Breast epithelium (tissue), 4 donors: ENCODE results near the gene MIS12. TPM values are rescaled to one million over a fixed set of nuclear protein-coding genes. Genes with fewer than 3 reads are reported as not detected.

Experiments
- DNase-seq, 2 donors: peaks; one replicate each; pipeline ENCODE4 v3.0.0-alpha.2; 2019; ENCODE audit warnings: low spot score in 2 of 2
- H3K27ac ChIP-seq, 2 donors: fragments of 200-600 bp; sonication (generic) in 1 of 2; one replicate each; pipeline ENCODE4 v1.5.1; 2016 to 2019; ENCODE audit warnings: mild to moderate bottlenecking in 1 of 2
- H3K27me3 ChIP-seq, 2 donors: fragments of 200-600 bp; sonication (generic) in 1 of 2; one replicate each; pipeline versions ENCODE4 v1.5.1 to v1.6.0; 2017 to 2019; ENCODE audit warnings: control low read depth in 1 of 2, mild to moderate bottlenecking in 1 of 2
- H3K36me3 ChIP-seq: fragments of 200-600 bp; one replicate; pipeline ENCODE4 v1.5.1; 2019
- H3K4me1 ChIP-seq, 2 donors: fragments of 200-600 bp; sonication (generic); one replicate each; pipeline ENCODE4 v1.5.1; 2016 to 2019; ENCODE audit warnings: control low read depth in 1 of 2
- H3K4me3 ChIP-seq, 3 donors: fragments of 200-600 bp; sonication (generic); 1 replicate in 2 of 3; 2 replicates in 1 of 3; pipeline ENCODE4 v1.5.1; 2016 to 2019; ENCODE audit warnings: mild to moderate bottlenecking in 3 of 3, moderate library complexity in 2 of 3
- H3K9me3 ChIP-seq, 2 donors: fragments of 200-600 bp; sonication (generic) in 1 of 2; one replicate each; pipeline ENCODE4 v1.5.1; 2016 to 2019; ENCODE audit warnings: control low read depth in 1 of 2
- POLR2A ChIP-seq: fragments of 450-650 bp; IDR thresholded peaks from one replicate; pipeline ENCODE4 v1.6.1; 2016; ENCODE audit warnings: antibody characterized with exemption, mild to moderate bottlenecking, moderate library complexity
- POLR2AphosphoS5 ChIP-seq, 3 donors: sonication (generic); formaldehyde crosslinking; IDR thresholded peaks; one replicate each; pipeline ENCODE4 v1.6.1; 2017; ENCODE audit warnings: antibody characterized with exemption in 3 of 3
- intact Hi-C: fragments of 100-400 bp; cut with DNase I; formaldehyde crosslinking; loops from one replicate; pipeline ENCODE4 v1.15.1; 2023; ENCODE audit warnings: low total_unique reads
- total RNA-seq, 3 donors: library from RNA; depleted of rRNA; stranded (reverse); fragments of >200 nt; gene quantifications; one replicate each; pipeline ENCODE4 v1.1.0, GENCODE V29; 2016
- TF ChIP-seq, protein P1 (sequence below), 3 donors: fragments of 450-650 bp; IDR thresholded peaks; one replicate each; pipeline ENCODE4 v1.5.1; 2016 to 2017; ENCODE audit warnings: antibody characterized with exemption in 3 of 3, mild to moderate bottlenecking in 3 of 3, moderate library complexity in 3 of 3

The MIS12 gene
- total RNA-seq, 3 donors from 2014 or later, result 12.3 to 16.5 (median 14.1) TPM

- Histone ChIP-seq H3K4me3 (peak overlapping the region; percentile 73 to 100 (median 98)), H3K4me1 (peaks cover 0 to 5% of the 10 kb centered on the region in 2 donors), H3K9me3 (no peaks in the 10 kb centered on the region), H3K27ac (no peak overlapping the region), H3K36me3 (no peaks in the 10 kb centered on the region), H3K27me3 (no peaks in the 10 kb centered on the region)
- no peak for DNase-seq
- intact Hi-C loops, result no loop called here
- TF ChIP-seq, protein P1, sequence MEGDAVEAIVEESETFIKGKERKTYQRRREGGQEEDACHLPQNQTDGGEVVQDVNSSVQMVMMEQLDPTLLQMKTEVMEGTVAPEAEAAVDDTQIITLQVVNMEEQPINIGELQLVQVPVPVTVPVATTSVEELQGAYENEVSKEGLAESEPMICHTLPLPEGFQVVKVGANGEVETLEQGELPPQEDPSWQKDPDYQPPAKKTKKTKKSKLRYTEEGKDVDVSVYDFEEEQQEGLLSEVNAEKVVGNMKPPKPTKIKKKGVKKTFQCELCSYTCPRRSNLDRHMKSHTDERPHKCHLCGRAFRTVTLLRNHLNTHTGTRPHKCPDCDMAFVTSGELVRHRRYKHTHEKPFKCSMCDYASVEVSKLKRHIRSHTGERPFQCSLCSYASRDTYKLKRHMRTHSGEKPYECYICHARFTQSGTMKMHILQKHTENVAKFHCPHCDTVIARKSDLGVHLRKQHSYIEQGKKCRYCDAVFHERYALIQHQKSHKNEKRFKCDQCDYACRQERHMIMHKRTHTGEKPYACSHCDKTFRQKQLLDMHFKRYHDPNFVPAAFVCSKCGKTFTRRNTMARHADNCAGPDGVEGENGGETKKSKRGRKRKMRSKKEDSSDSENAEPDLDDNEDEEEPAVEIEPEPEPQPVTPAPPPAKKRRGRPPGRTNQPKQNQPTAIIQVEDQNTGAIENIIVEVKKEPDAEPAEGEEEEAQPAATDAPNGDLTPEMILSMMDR (IDR thresholded peaks at IDR 0.05), result no peak
- TF ChIP-seq POLR2A (no peak), POLR2AphosphoS5 (IDR thresholded peaks at IDR 0.05) (no peak)
Measured at GRCh38 chr17:5467416-5467815, 18.9 kb upstream of the MIS12 start.

DNA sequence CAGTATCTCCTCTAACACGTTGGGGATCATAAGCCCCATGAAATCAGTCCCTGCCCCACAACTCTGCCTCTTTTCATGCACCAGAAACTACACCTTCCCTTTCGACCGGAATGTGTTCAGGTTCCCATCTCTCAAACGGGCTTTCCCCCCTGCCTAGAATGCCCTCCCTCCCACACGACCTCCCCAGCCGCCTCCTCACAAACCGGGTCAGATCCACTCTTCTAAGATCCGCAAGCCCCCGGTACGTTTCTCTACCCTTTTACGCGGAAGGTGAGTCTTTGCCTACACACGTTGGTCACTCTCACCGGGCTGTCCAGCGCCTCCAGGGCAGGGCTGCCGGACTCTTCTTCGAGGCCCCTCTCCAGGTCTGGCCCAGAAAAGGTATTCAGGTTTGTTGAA is 18.3 kb upstream of the MIS12 start:
- DNase-seq, result no peak
- H3K27ac ChIP-seq, result no peak overlapping the region
- TF ChIP-seq POLR2A (no peak), POLR2AphosphoS5 (IDR thresholded peaks at IDR 0.05) (no peak)
- TF ChIP-seq, protein P1 (IDR thresholded peaks at IDR 0.05), result no peak

GRCh38 chr17:5472511-5472910 is 13.9 kb upstream of the MIS12 start:
- H3K27me3 ChIP-seq, result no peaks in the 10 kb centered on the region
- no peaks in the 10 kb centered on the region for H3K9me3 ChIP-seq
- H3K4me1 ChIP-seq, result peaks cover 0 to under 1% of the 10 kb centered on the region in 2 donors
- TF ChIP-seq, protein P1 (IDR thresholded peaks at IDR 0.05), result no peak
- TF ChIP-seq POLR2A, result no peak
- no peak for TF ChIP-seq POLR2AphosphoS5 (IDR thresholded peaks at IDR 0.05)
- no peaks in the 10 kb centered on the region for H3K36me3 ChIP-seq
- DNase-seq, result no peak
- H3K27ac ChIP-seq, result no peak overlapping the region
- intact Hi-C loops, result no loop called here
- H3K4me3 ChIP-seq, result no peak overlapping the region

More for the DNA sequence above, 18.3 kb upstream of the MIS12 start:
- H3K9me3 ChIP-seq, result no peaks in the 10 kb centered on the region
- intact Hi-C loops, result no loop called here
- peaks cover 0 to 5% of the 10 kb centered on the region in 2 donors for H3K4me1 ChIP-seq
- H3K27me3 ChIP-seq, result no peaks in the 10 kb centered on the region
- H3K4me3 ChIP-seq, result peak overlapping the region; percentile 73 to 100 (median 98)
- no peaks in the 10 kb centered on the region for H3K36me3 ChIP-seq

GRCh38 chr17:5473906-5474305 is 12.5 kb upstream of the MIS12 start:
- H3K27me3 ChIP-seq, result no peaks in the 10 kb centered on the region
- no peak overlapping the region for H3K27ac ChIP-seq
- H3K4me1 ChIP-seq, result no peaks in the 10 kb centered on the region
- intact Hi-C loops, result no loop called here
- H3K9me3 ChIP-seq, result no peaks in the 10 kb centered on the region
- no peak overlapping the region for H3K4me3 ChIP-seq
- DNase-seq, result no peak
- TF ChIP-seq, protein P1 (IDR thresholded peaks at IDR 0.05), result no peak
- no peak for TF ChIP-seq POLR2AphosphoS5 (IDR thresholded peaks at IDR 0.05)
- TF ChIP-seq POLR2A, result no peak
- peaks cover 5% of the 10 kb centered on the region for H3K36me3 ChIP-seq

DNA sequence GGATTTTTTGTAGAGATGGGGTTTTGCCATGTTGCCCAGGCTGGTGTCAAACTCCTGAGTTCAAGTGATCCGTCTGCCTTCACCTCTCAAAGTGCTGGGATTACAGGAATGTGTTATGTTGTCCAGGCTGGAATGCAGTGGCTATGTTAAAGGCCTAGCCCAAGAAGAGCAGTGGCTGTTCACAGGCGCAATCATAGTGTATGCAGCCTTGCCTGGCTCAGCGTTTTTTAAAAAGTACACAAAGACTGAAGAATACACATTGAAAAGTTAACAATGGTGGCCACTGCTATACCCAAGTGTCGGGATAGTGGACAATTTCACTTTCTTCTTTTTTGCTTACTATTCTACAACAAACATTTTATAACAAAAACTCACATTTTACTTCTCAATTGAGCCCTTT is 7.4 kb upstream of the MIS12 start:
- Histone ChIP-seq H3K4me3 (no peak overlapping the region), H3K27ac (no peak overlapping the region), H3K9me3 (no peaks in the 10 kb centered on the region), H3K27me3 (no peaks in the 10 kb centered on the region), H3K36me3 (peaks cover 16% of the 10 kb centered on the region), H3K4me1 (no peaks in the 10 kb centered on the region)
- no peak for DNase-seq
- TF ChIP-seq, protein P1 (IDR thresholded peaks at IDR 0.05), result no peak
- TF ChIP-seq POLR2A (no peak), POLR2AphosphoS5 (IDR thresholded peaks at IDR 0.05) (no peak)
- intact Hi-C loops, result no loop called here
